CD1c-positive myeloid dendritic cell (primary cell): ENCODE results near the gene PITPNC1.
A peak's percentile ranks its signal among the peaks of the same experiment; 100 is the strongest.
"Not testable (repeated sequence)": the region's sequence is repeated elsewhere in the genome, so short reads cannot be mapped to it uniquely, and the experiment has no call there.

ENCODE experiments used
- DNase-seq: peaks from one replicate; pipeline ENCODE4 v3.0.0-alpha.2; 2016; ENCODE audit errors: extremely low spot score

Gene PITPNC1

DNA sequence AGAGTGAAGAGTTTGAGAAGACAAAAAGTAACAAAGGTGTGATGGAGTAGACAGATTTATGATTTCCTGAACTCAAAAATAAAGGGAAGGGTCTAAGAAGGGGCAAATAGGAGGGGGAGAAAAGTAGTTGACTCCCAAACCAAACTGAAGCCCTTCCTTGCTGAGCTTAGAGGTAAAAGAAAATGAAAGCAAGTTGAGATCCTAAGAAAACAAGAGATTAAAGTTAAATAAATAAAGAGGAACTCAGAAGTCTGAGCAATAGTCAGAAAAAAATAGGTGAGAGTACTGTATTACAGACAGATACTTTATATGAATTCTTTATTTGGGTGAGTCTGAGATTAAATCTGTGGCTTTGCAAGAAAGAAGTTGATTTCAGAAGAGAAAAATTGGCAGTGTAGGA, 7.4 kb upstream of the PITPNC1 start:
- DNase-seq, result no peak

- DNase-seq, result no peak
Observed at GRCh38 chr17:67372751-67373150, 4.3 kb upstream of the PITPNC1 start.

GRCh38 chr17:67374329-67375053, 2.6 kb upstream of the PITPNC1 start:
- DNase-seq, result peak; percentile 87

- no peak for DNase-seq
Observed at GRCh38 chr17:67375054-67375427, 2.0 kb upstream of the PITPNC1 start.

DNA sequence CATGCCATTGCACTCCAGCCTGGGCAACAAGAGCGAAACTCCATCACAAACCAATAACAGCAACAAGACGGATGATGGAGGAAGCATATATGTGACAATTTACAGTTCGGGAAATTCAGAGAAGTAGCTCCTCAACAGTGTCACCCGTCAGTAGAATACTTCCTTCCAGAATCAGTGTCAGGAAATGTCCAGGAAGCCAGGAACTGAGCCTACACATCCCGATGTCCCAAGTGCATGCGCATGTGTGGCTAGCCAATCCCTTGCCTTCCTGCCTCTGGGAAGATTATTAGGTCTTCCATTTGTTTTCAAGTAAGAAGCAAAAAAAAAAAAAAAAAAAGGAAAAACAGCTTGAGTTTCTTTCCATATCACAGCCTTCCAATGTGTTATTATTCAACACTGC, 1.4 kb upstream of the PITPNC1 start:
- DNase-seq, result no peak

GRCh38 chr17:67376415-67376736, 705 bp upstream of the PITPNC1 start:
- no peak for DNase-seq

DNA sequence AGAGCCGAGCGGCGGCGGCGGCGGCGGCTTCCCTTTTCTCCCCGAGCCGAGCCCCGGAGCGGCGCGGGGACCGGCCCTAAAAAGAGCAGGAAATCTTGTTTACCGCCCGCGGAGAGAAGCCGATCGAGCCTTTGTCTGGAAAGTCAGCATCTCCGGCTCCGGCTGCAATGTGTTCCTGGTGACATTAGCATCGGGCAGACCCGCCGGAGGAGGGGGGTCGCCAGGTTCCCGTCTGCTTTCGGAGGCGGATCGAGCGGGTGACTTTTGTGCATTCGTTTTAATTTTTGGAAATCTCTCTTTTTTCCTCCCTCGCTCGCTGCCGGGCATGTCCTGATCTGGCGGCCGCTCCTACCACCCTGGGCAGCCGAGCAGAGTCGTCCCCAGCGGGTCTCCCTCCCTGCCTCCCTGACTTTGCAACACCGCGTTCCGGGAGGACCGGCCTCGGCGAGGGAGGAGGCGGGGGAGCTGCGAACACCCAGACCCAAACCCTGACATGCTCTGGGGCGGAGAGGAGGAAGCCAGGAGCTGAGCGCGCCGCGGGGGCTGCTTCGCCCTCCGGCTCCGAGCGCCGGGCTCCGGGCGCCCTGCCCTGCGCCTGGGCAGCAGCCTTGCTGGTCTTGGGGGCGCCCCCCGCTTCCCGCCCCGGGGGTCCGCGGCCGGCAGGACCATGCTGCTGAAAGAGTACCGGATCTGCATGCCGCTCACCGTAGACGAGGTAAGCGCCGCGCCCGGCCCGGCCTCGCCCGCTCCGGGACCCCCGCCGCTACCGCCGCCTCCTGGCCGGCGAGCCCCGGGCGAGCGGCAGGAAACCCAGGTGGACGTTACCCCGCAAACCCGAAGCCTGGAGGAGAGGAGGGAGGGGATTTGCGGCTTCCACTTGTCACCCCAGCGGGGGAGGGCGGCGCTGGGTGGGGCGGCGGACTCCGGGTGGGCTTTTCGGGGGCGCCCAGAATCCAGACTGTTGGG, 690 bp downstream of the PITPNC1 start:
- DNase-seq, result peak; percentile 68

GRCh38 chr17:67378454-67379250, 1.6 kb downstream of the PITPNC1 start:
- peak; percentile 83 for DNase-seq

- DNase-seq, result no peak
Observed at GRCh38 chr17:67379251-67379630, 2.2 kb downstream of the PITPNC1 start.

DNA sequence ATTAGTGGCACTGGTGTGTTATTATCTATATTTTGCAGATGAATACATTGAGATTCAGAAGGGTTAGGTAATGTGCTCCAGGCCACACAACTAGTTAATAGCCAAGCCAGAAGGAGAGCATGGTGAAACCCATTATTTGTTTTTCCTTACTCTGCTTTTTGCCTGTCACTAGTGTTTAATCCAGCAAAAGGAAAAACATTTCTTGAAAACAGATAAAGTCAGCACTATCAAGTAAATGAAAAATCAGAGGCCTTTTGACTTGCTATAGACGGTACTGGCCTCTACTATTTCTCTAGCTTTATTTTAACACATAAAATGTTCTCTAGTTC, 4.8 kb downstream of the PITPNC1 start:
- DNase-seq, result no peak

- DNase-seq, result no peak
Observed at GRCh38 chr17:67385122-67385988, 8.3 kb downstream of the PITPNC1 start.

- DNase-seq, result peak; percentile 75
Observed at GRCh38 chr17:67386965-67387551, 10.0 kb downstream of the PITPNC1 start.

DNA sequence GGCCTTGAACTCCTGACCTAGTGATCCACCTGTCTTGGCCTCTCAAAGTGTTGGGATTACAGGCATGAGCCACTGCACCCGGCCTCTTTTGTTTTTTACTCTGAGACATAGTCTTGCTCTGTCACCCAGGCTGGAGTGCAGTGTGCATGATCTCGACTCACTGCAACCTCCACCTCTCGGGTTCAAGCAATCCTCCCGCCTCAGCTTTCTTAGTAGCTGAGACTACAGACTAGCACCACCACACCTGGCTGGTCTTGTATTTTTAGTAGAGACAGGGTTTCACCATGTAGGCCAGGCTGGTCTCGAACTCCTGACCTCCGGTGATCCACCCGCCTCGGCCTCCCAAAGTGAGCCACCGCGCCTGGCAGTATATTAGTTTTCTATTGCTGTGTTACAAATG, 11.5 kb downstream of the PITPNC1 start:
- DNase-seq, result not testable (repeated sequence)

DNA sequence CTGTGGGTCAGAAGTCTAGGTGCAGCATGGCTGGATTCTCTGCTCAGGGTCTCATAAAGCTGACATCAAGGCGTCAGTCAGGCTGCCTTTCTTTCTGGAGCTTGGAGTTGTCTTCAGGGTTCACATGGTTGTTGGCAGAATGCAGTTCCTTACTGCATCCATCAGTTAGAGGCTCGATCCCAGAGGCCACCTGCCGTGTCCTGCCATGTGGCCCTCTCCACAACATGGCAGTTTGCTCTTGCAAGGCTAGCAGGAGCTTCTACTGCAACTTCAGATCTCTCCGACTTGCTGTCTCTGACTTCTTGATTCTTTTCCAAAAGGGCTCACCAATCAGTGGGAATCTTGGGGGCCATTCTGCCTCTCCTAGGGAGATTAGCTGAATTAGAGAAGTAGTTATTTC, 11.9 kb downstream of the PITPNC1 start:
- DNase-seq, result no peak

DNA sequence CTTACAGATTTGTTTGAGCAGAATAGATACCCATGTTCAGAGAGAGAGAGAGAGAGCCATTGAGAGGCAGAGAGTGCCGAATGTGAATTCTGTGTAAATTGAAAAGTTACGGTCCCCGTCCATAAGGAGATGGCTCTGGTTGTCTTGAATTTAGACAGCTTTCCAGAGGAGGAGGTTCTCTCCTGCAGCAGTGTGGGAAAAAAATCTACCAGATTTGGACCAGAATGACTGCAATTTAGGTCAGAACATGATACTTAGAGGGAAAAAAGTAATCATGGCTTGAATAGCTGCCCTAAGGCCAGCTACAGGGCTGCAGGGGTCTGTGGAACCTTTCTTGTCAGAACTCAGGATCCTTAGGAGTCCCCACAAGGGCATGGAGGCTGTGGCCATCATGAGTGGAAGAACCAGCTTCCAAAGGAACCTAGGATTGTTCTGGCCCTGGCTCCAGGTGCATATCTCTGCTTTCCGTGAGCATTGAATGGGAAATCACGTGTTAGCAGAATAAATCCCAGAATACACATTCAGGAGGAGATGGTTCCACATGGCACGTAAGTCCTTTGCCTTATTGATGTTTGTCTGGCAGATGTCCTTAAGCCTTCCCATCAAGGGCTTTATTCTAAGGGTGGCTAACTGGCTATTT, 13.0 kb downstream of the PITPNC1 start:
- no peak for DNase-seq

- DNase-seq, result peak; percentile 26
Observed at GRCh38 chr17:67390646-67391361, 13.7 kb downstream of the PITPNC1 start.

DNA sequence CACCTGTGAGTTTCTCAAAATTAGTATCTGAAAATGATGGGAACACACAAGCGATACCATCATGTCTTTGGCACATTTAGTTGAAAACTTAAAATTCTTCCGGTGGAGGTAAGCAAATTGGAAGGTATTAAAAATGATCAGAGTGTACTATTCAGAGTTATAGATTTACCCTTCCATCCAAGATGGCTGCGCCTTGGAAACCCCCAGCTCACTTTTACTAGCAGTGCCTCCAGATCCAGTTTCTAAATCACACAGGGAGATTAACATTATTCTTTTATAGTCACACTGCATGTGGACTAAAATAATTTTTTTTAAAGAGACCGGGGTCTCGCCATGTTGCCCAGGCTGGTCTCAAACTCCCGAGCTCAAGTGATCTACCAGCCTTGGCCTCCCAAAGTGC, 15.0 kb downstream of the PITPNC1 start:
- DNase-seq, result no peak

DNA sequence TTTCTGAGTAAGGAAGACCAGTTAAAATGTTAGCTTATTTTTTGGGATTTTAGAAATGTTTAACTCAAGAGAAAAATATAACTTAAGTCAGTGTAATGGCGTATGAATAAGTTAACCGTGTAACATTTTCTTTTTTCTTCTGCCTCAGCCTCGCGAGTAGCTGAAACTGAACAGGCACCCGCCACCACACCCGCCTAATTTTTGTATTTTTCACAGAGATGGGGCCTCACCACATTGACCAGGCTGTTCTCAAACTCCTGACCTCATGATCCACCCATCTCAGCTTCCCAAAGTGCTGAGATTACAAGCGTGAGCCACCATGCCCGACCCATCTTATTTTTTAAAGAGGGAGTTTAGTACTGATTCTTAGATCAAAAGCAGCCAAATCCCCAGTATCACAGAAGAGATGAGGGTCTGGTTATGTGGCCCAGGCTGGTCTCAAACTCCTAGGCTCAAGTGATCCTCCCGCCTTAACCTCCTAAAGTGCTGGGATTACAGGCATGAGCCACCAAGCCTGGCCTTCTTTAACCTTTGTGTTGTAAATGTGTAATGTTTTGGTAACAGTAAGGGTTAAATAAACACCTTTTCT, 16.8 kb downstream of the PITPNC1 start:
- DNase-seq, result no peak

DNA sequence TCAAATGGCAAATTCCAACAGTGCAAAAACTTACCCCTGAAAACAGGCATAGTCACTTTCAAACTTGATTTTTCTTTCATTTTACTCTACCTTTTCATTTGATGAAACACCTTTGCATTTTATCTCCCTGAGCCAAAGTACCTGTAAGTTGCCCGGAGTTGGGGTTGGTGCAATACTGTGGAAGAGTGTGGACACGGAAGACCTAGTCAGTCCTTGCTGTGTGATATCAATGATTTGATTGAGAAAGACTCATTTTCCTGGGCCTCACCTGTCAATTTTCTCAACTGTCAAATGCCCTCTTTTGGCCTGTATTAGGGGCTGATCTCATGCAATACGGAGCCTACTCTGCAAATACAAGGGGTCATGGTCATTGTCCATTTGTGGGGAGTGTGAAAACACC, 22.6 kb downstream of the PITPNC1 start:
- DNase-seq, result no peak

- peak; percentile 9 for DNase-seq
Observed at GRCh38 chr17:67400193-67400592, 23.1 kb downstream of the PITPNC1 start.
